AG20443 (cell line): Measurements from ENCODE around the gene ATP13A3.
A peak's percentile ranks its signal among the peaks of the same experiment; 100 is the strongest.

Experiments
- DNase-seq: peaks from one replicate; pipeline ENCODE4 v3.0.0; 2012; ENCODE audit warnings: low spot score, mixed read lengths

ATP13A3 gene

DNA sequence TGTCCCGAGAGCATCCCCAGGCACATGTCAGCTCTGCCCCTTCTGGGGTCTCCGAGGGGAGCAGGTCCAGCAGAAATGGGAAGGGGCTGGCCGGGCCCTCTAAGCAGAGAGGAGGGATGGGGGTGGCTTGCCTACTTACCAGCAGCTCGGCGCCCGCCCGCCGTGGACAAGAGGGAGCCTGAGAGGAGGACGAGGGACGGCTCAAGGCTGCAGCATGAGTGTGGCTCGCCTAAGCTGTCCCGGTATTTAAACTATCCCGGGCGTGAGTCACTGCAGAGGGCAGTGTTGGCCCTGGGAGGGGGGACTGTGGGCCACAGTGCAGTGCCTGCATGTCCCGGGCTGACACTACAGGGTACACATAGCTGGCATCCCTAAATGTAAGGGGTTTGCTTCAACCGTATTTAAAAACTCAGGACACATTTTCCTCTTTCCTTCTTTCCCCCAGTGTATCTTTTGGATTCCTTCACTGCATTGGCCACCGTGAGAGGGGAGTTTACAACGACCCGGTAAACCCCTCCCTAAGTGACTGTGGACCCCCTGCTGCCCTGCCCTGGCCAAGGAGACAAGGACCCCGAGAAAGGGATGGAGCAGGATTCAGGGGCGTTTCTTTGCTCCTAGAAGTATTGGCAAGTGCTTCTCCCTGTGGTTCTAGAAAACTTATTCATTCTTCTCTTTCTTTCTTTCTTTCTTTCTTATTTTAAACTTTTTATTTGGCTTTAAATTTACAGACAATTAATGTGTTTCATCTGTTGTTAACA lies 117.1 kb downstream of the ATP13A3 start, which contains the start of gene LRRC15:
Gene LRRC15, minus strand, starts transcription at position 222 of the 758 bp plus-strand sequence. CDS start 8,700 bp downstream, outside the sequence.
- peak; percentile 90 for DNase-seq

DNA sequence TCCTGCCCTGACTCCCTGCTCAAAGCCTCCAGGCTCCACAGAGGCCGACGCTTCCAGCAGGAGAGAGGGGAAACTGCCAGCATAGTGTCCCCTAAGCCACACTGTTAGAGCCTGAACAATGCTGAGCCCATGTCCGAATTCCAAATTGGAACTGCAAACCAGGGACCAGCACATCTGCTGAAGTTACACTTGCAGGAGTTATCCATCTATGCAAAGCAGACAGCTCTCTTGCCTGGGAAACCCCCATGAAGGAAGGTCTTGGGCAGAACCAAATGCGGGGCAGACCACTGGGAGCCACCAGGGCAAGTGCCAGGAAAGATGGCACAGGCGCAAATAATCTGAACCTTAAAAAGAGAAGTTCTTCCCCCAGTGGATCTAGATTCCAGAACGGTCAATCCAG lies 117.9 kb downstream of the ATP13A3 start:
- DNase-seq = no peak

DNA sequence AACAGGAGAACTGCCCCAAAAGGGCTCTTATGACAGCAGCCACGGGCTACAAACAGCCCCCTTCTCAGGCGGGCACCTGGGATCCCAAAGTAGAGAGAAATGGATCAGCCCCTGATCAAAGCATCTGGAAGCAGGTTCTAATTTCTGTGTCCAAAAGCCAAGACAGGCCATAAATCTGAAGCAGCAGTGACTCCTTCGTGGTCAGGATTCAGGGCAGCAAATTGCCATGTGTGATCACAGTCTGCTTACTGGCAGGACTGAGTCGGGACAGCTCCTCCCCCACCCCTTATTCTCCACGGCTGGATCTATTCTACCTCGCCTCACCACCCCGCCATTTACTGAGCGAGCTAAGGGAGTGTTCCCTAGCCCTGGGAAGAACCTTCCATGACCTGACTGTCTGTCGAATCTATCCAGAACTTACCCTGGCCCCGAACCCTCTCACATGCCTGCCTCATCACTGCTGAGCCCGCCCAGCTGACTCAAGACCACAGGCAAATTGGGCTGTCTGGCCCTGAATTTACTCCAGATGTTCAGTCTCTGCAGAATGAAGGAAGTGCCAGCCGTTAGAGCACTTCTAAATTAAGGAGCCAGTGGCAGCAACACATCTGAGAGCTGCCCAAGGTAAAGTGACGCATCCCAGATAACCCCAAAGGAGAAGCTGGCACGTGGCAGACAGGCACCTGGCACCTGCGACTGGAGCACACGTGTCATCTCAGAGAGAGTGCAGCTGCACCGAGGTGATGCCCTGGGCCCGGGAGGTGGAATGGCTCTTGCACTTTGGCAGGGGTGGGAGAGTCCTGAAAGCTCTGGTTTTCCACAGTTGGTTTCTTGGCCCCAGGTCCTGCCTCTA lies 118.6 kb downstream of the ATP13A3 start:
- DNase-seq = peak; percentile 86

DNA sequence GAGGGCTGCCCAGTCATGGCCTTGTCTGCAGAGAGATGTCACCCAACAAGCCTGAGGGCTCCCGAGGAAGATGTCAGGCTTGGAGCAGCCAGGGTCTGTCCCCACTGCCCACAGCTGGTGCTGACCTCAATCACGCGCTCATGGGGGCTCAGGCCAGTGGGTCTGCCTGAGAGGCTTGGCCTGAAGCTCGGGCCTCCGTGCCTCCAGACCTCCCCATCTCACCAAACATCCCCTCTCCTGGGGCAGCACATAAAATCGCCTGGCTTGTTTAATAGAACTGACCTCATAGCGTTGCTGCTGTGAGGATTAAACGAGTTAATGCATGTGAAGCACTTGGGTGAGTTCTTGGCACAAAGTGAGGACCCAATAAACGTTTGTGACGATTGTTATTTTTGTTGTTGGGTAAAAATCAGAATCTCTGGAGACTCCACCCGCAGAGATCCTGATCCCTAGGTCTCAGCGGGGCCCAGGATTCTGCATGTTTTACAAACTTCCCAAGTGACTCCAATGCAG lies 120.8 kb downstream of the ATP13A3 start:
- DNase-seq = no peak

DNA sequence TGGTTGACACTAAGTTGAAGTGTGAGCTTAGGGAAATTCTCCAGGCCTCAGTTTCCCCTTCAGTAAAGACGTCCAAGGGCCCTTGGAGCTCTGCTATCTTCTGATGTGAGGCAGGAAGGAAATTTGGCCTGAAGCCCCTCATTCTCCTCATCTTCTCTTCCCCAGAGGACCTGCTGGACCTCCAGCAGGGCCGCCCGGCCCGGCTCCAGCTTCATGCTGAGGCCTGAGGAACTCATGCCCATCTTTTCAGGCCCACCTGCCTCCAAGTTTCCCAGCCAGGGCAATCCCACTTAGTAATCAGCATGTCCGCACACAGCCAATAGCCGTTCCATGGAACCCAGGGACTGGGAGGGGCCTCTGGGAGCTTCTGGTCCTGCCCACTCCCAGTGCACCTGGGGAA lies 121.3 kb downstream of the ATP13A3 start:
- DNase-seq = no peak

DNA sequence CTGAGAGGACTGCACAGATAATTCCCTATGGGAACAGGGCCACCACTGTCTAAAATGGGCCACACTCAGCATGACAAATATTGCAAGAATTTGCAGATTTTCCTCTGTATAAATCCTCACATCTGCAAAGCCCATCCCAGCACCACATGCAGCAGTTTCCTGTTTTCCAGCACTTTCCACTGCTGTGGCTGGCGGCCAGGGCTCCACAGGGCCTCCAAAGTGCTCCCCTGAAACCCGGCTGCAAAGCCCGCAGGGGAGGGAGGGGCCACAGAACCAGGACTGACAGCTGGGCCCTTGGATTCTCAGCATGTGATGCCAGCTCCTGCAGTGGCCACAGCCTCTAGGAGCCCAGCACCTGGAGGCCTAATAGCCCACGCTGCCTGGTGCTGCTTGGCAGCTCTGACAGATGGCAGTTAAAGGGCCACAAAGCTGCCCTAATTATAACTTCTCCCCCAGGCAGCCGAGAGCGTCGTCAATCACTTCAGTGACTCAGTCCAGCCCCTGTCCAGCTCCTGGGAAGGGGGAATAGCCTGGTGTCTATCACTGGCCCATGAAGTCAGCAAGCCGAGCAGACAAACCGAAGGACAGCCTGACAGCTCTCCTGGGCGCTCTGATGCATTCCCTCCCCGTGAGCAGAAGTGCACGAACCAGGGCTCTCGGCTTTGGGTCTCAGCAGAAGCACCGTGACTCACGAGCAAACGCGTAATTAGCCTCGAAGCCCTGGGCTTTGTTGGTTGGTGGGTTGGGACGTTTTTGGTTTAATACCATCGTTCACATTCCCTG lies 122.0 kb downstream of the ATP13A3 start:
- DNase-seq = peak; percentile 77

DNA sequence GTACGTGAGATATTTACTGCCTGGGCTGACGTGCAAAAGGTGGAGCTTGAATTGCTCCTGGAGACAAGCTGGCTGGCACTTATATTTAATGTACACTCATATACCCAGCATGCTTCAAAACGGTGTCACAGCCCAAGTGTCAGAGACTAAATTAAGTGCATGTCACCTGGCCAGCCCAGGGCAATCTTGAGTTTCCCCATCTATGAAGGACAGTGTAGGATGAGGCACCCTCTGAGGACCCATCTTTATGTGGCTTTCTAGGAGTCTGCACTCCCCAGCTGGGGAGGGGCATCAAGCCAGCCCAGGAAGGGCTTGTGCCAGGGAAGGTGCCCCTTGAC lies 122.5 kb downstream of the ATP13A3 start:
- DNase-seq = no peak

DNA sequence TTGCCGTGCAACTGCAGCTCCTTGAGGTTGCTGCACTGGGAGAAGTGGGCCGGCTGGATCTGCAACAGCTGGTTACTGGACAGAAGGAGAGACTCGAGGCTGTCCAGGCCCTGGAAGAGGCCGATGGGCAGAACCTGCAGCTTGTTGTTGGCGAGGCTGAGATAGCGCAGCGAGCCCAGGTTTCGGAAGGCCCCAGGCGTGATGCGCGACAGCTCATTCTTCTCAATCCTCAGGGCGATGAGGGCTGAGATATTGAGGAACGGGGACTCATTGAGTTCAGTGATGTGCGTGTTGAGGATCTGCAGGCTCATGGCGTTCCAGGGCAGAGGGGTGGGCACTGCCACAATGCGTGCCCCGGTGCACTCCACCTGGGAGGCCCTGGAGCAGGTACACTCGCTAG lies 126.2 kb downstream of the ATP13A3 start:
- DNase-seq = no peak

DNA sequence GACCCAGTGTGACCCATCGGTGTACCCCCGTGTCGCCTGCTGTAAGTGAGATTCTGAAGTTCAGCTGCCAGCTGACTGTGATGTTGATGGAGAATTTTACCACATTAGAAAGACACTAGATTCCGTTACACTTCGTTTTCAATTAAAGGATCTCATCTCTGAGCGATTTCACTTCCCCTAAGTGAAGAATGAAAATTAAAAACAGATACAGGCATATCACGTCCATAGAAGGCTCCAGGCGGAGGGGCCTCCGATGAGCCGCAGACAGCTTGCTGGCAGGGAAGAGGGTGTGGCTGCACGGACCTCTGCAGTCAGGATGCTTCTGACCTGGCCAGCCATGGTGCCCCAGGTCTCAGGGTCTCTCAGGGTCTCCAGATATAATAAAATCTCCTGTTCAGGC lies 129.1 kb downstream of the ATP13A3 start:
- DNase-seq = no peak

DNA sequence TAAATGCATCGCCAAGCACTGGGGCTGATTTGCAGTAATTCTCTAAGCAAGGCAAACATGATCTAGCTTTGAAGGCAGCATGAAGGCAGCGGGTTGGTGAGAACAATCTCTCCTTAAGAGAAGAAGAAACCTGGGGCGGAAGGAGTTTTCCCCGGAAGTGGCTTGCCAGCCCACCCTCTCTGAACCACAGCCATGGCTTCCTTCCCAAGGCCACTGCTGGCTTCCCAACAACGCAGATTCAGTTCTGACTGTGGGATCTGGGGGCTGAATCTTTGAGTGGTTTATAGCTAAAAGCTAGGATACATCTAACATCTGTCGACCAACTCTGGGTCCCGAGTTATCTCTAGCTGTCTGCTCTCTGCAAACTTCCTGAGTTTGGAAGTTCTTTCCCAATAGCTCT lies 131.4 kb downstream of the ATP13A3 start:
- no peak for DNase-seq

DNA sequence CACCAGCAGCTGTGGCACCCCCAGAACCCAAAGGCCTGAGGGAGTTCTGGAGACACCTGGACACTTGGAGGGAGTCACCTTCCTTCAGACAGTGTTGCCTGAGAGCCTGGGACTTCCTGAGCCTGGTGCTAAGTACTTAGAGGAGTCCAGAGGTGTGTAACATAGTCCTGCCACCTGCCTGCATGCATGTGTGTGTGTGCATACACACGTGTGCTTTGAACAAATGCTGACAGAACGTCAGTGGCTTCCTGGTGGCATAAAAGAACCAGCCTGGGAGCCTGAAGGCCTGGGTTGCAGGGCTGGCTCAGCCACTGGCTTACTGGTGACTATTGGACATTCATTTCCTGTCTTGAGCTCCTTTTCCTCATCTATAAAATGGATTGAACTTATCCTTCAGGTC lies 132.5 kb downstream of the ATP13A3 start:
- DNase-seq = no peak
